ENCODE results near the gene SMARCA2. TPM values are rescaled to one million over a fixed set of nuclear protein-coding genes. Genes with fewer than 3 reads are reported as not detected.

The SMARCA2 gene
- total RNA-seq, 1 experiment from 2014 or later: 32.6 TPM

DNA sequence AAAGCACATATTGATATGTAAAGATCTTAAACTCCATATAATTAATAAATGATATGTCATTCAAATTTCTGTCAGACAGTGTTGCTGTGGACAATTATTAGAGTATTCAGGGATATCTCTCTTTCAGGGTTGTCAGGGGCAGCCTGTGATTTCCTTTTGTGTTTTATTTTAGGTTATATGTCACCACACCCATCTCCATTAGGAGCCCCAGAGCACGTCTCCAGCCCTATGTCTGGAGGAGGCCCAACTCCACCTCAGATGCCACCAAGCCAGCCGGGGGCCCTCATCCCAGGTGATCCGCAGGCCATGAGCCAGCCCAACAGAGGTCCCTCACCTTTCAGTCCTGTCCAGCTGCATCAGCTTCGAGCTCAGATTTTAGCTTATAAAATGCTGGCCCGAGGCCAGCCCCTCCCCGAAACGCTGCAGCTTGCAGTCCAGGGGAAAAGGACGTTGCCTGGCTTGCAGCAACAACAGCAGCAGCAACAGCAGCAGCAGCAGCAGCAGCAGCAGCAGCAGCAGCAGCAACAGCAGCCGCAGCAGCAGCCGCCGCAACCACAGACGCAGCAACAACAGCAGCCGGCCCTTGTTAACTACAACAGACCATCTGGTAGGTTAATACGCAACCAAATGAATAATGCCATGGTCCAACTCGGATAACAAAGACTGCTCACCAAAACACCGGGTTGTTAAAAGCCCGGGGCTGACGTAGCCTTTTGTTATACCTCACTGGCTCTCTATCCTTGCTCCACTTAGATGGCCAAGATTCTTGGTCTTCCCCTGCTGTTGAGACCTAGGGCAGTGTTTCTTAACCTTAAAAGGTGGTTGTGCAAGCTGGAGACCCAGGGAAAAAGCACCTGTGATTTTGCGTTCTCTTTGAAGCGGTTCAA, 24.4 kb downstream of the SMARCA2 start:
- no peak for DNase-seq (ENCODE audit: low read depth)

GRCh38 chr9:2040828-2041227, 25.7 kb downstream of the SMARCA2 start:
- DNase-seq (ENCODE audit: low read depth): no peak

- DNase-seq (ENCODE audit: low read depth): no peak
These were observed 26.6 kb downstream of the SMARCA2 start for GRCh38 chr9:2041736-2042135.

DNA sequence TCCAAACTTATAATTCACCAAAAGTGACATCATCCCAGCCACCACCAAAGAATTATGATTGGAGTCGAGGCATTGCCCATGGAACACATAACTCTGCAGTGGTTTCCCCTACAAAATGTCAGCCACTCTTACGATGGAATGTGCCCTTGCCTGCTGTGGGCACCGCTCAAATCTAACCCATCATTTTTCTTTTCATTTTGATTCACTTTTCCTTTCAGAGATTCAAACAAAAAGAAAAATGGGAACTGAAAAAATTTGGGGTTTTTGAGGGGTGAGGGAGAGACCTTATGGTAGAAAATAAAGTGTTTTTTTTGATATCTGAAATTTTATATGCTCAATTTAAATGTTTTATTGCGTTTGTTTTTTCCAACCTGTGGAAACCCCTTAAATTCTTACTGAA, 28.1 kb downstream of the SMARCA2 start:
- DNase-seq (ENCODE audit: low read depth): no peak

GRCh38 chr9:2043881-2044462, 28.8 kb downstream of the SMARCA2 start:
- no peak for DNase-seq (ENCODE audit: low read depth)

DNA sequence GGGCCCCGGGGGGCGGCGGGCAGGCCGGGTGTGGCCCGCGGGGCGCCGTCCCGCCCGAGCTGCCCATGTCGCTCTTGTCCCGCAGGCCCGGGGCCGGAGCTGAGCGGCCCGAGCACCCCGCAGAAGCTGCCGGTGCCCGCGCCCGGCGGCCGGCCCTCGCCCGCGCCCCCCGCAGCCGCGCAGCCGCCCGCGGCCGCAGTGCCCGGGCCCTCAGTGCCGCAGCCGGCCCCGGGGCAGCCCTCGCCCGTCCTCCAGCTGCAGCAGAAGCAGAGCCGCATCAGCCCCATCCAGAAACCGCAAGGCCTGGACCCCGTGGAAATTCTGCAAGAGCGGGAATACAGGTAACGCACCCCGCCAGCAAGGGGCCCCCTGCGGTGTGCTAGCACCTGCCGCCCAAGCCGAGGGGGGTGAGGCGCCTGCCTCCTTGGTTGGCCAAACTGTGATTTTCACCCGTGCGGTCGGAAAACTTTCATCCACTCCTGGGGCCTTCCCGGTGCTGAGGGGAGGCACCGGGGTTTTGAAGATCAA, 32.1 kb downstream of the SMARCA2 start:
- DNase-seq (ENCODE audit: low read depth): no peak

- DNase-seq (ENCODE audit: low read depth): no peak
These were observed 32.8 kb downstream of the SMARCA2 start for GRCh38 chr9:2047916-2048315.

GRCh38 chr9:2050236-2050635, 35.1 kb downstream of the SMARCA2 start:
- no peak for DNase-seq (ENCODE audit: low read depth)

- DNase-seq (ENCODE audit: low read depth): peak; percentile 33
These were observed 39.0 kb downstream of the SMARCA2 start for GRCh38 chr9:2053883-2054845.

DNA sequence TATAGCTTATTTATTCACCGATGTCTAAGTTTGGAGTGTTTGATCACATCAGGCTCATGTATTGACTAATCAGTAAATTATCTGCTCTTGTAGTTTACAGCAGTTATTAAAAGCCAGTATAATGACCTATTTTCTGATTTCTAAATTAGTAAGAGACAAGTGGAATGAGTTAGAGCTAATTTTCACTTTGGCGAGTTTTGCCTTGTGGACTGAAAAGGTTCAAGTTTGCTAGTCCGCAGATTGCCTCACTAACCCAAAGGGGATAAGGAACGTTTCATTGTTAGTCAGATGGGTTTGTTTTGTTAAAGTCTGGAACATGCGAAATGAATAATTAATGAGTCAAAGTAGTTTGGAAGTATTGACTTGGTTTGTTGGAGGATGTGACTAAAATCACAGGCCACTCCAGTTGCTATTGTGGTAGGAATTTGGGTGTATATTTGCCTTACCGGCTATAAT, 40.1 kb downstream of the SMARCA2 start:
- DNase-seq (ENCODE audit: low read depth): peak; percentile 21

GRCh38 chr9:2059274-2059929, 44.3 kb downstream of the SMARCA2 start:
- no peak for DNase-seq (ENCODE audit: low read depth)

- DNase-seq (ENCODE audit: low read depth): no peak
These were observed 45.3 kb downstream of the SMARCA2 start for GRCh38 chr9:2060424-2060823.

DNA sequence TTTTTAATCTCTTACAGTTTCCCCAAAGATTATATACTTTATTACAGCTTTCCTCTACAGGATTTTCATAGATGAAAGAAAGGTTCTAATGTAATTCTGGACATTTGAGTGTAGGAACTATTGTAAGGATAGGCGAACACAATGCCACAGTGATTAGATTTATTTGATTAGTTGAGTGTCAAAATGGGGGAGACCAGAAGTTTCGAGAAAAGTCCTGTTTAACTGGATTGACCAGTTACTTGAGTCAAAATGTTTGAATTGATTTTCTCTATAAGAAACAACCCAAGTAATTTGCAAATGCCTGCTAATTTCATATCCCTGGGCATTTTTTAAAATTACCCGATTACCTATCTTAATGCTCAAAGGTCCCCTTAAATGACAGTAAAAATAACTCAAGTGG, 50.6 kb downstream of the SMARCA2 start:
- DNase-seq (ENCODE audit: low read depth): no peak

DNA sequence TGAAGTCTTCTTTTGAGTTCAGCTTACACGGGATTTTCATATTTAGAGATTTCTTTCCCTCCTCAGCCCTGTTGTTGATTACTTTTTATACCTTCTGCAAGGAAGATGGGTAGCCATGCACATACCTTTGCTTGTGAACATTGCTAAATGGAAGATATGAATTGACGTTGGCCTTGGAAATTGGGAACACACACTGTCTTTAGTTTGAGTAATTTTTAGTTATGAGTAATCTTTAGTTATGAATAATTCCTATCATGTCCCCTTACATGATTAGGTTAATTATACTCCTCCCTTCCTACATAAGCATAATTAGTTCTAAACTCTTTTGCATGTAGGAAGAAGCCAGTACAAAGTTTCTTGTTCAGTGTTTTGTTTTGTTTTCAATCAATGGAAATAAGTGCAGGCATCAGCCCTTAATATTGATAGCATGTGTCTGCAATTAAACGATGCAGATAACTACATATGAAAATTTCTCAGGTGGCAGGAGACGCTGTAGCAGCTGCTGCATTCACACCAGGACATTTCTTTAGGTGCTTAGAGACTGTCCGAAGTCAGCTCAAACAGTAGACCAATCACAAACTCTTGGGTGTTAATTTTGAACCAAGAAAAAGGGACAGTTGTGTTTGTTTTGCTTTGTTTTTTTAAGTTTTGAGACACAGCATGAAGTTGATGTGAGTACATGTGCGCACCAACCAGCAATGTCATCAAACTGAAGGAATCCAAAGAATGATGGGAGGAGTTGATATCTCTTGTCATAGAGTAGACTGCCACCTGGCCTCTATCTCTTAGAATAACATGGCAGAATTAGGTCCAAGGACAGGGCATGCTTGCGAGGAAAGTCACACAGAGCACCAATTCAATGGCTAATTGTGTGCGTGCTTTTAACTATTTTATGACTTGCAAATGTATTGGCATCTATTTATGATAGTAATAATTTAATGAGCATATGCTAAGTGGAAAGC, 51.4 kb downstream of the SMARCA2 start:
- no peak for DNase-seq (ENCODE audit: low read depth)

- no peak for DNase-seq (ENCODE audit: low read depth)
These were observed 57.7 kb downstream of the SMARCA2 start for GRCh38 chr9:2072752-2073405.

- DNase-seq (ENCODE audit: low read depth): no peak
These were observed 67.6 kb downstream of the SMARCA2 start for GRCh38 chr9:2082772-2083171.

DNA sequence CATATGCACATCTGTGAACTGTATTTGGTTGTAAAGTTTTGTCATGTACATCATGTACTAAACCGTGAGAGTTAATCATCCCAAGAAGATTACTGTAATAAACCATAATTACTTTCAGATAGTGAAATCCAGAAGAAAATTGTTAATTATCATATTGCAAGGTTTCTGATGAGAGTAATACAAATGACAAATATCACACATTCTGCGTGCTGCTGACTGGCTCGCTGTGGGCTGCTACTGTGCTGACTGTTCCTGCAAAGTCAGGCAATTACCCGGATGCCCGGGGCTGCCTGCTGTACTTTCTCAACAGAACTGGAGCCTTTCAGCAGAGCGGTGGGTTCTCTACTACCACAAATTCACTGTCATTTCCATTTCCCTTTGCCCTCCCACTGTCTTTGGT, 68.3 kb downstream of the SMARCA2 start:
- DNase-seq (ENCODE audit: low read depth): no peak

- no peak for DNase-seq (ENCODE audit: low read depth)
These were observed 70.6 kb downstream of the SMARCA2 start for GRCh38 chr9:2085716-2086115.

DNA sequence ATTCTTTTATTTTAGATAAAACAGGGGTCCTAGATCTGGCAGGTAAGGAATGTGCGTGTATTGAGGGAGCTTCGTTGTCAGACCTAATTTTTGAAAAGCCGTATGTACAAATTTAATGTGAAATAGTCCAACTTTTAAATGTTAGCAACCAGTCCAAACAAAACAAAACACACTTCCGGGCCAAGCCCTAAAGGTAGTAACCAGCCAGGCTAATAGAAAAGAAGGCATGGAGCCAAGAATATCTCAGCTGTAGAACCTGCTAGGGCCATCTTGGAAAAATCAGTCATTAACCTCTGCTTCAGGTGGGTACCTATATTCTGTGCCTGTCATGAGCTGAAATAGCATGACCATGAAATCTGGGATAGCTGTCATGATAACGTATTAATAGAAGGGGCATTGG, 71.0 kb downstream of the SMARCA2 start:
- no peak for DNase-seq (ENCODE audit: low read depth)
